HG03060 (cell line): ENCODE results near the gene RBSN.

Experiments
- ATAC-seq: cut with Tn5 transposase; IDR thresholded peaks from one replicate; pipeline ENCODE4 v1.9.1; 2021; ENCODE audit warnings: low read depth, moderate number of reproducible peaks; ENCODE audit not compliant: unreplicated experiment

RBSN gene

DNA sequence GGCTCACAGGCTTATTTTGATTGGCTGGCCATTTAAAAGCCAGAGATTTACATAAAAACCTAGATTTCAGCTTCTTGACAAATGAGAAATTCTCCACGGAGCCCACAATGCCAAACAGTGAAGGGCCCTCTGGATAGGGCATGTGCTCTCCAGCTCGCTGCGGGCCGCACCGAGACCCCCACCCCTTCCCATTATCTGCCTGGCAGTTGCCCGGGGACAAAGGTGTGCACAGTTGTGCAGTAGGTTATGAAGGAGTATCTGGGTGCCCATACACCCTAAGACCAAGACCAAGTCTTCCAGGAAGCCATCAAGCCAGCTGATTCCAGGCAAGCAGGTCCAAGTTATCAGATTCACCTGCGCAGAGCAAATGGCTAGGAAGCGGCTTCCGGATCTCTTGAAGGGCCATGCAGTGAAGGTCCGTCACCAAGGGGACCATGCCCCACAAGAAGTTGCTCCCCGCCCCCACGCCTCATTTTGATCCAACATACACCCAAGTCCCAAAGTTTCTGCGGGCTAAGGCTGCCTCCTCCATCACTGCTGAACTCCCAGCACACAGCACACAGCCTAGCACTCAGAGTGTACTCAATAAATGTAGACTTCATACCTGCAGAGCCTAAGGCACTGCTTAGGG lies 35.2 kb downstream of the RBSN start:
- no peak for ATAC-seq

DNA sequence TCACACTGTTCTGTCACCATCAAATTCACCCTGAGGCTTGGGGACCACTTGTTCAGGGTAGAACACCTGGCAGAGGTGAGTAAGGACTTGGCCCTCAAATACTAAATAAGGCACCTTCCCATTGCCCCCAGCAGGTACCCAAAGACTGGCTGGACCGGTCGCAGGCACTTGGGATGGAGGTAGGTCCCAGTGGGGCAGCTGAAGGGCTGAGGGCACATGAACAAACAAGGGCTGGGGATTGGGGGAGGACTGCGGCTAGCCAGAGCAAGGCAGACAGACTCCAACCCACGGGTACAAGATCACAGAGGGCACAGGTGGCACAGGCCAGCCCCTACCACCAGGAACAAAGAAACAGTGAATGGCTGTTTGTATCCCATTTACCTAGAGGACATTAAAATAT lies 35.7 kb downstream of the RBSN start:
- no peak for ATAC-seq

- no peak for ATAC-seq
Measured at GRCh38 chr3:15060029-15060428, 38.9 kb downstream of the RBSN start.

DNA sequence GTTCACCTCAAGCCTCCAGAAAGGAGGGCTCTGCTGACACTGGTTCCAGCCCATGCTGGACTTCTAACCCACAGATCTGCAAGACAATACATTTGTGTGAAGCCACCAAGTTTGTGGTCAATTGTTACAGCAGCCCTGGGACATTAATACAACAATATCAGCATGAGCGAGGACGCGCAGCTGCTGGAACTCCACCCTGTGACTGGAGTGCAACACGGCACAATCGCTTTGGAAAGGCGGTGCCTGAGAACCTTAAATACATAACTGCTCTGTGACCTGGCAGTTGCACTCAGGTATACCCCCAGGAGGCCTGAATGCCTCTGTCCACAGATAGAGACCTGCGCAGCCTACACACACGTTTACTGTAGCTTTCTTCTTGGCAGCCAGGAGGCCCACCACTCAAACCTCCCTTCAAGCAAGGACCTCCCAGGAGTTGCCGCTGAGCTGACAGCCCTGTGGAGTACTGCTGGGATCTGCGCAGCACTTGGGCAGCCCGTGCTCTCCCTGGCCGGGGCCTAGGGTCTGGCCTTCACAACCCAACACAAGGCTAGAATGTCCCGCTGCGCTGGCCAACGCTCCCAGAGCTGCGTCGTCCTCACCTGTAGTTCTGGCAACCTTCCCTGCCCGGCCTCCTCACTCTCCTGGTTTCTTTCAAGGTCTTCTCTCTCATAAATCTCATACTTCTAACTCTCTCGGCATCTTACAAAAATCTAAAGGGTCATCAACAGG lies 42.1 kb downstream of the RBSN start:
- ATAC-seq = no peak

DNA sequence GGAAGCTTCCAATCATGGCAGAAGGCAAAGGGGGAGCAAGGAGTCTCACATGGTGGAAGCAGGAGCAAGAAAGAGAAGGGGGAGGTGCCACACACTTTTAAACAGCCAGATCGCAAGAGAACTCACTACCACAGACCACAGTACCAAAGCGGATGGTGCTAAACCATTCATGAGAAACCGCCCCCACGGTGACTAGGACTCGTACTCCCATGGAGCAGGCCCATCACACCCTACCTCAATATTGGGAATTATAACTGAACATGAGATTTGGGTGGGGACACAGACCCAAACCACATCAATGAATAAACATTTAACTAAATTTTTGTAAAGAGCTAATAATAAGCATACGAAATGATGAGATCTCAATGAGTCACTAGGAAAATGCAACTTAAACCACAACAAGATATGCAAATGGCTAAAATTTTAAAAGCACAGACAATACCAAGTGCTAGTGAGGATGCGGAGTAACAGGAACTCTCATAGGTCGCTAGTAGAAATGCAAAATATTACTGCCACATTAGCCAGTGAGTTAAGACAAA lies 43.9 kb downstream of the RBSN start:
- ATAC-seq = peak; percentile 45

DNA sequence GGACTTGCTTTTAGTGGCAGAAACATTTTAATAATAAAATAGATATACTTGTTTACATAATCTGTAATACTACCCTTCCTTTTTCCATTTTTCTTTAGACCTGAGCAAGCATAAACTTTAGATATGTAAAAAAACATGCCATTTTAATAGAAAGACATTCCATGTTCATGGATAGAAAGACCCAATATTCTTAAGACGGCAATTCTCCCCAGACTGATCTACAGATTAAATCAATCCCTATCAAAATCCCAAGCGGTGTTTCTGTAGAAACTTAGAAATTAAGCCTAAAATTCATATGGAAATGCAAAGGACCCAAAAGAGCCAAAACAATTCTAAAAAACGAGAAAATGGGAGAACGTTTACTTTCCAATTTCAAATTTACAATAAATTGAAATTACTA lies 45.4 kb downstream of the RBSN start:
- no peak for ATAC-seq

DNA sequence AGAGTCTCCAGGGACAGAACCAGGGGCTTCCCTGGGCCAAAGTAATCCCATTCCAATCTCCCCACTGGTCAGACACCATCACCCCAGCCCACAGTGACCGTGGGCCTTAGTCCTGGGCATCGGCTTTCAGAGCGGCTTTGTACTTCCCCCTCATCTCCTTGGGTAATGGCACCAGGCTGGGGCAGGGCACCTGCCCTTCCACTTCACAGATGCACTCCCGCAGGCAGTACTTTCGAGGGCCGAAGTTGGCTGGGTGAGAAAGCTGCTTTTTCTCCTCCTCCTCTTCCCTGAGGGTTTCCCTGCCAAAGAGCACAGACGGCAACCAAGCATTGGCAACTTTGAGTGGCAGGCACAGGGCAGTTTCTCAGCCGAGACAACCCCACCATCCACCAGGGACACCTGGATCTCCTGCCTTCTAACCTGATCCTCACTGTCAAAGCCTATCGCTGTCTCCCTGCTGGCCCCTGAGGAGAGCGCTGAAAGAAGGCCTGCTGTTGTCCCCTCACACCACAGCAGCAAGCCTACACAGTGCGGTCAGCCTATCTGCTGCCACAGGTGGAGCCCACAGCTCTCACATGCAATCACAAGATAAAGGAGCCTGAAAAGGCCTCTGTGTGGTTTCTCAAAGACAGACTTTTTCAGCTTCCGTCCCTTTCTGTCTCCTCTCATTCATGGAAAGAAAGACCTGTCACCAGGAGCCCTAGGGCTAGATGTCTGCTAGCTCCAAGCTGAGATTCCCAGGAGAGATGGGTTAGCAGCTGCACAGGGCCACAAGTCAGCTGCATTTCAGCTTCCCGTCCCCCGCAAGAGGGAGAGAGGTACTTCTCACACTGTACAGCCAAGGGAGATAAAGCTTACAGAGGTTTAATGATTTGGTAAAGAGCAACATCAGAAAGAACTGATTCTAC lies 46.4 kb downstream of the RBSN start:
- ATAC-seq = no peak

DNA sequence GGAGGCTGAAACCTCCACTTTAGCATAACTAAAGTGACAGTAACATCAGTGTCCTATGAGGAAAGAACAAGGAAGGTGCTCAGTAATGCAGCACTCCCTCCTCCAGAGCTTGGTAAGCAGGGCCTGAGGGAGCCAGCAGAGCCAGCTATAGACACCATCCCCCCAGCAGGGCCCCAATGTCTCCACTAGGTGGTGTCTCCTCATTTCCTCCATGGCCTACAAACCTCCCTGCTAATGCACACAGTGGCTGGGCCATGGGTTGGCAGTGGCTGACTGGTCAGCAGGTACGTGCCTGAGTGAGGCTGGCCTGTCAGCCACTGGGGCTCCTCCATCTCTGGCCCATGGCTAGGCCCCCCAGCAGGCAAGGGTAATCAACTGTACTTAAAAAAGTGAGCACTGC lies 47.4 kb downstream of the RBSN start:
- ATAC-seq = no peak

GRCh38 chr3:15050405-15051092 lies 48.4 kb downstream of the RBSN start:
- peak; percentile 58 for ATAC-seq

DNA sequence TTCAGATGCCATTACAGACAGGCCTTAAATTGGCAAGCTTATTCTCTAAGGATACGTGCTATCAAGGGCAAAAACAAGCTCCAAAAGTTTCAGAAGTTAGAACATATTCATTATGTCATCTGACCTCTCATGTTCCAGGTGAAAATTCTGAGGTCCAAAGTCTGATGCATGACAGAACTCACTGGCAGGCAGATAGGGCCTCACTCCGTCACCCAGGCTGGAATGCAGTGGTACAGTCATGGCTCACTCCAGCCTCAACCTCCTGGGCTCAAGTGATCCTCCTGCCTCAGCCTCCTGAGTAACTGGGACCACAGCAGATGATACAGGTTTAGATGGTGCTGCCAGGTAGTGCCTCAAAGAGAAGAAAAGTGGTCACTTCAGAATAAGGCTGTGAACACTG lies 49.4 kb downstream of the RBSN start:
- no peak for ATAC-seq

DNA sequence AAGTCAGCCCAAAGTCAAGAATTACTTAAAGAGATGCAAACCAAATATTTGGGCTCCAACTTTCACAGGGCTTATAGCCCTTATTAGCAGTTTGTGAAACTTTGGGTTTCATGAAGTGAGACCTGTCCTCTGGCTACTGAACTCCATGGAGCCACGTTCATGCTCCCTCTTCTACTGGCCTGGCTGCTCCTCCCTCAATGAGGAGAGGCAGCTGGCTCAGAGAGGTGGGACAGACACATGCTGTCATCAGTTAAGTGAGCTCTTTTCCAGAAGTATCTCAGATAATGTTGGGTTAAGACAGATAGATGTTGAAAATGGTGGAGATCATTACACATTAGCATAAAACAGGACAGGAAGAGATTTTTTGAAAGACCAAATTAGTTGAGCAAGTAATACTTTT lies 53.3 kb downstream of the RBSN start:
- no peak for ATAC-seq

GRCh38 chr3:15044326-15044725 lies 54.6 kb downstream of the RBSN start:
- no peak for ATAC-seq

DNA sequence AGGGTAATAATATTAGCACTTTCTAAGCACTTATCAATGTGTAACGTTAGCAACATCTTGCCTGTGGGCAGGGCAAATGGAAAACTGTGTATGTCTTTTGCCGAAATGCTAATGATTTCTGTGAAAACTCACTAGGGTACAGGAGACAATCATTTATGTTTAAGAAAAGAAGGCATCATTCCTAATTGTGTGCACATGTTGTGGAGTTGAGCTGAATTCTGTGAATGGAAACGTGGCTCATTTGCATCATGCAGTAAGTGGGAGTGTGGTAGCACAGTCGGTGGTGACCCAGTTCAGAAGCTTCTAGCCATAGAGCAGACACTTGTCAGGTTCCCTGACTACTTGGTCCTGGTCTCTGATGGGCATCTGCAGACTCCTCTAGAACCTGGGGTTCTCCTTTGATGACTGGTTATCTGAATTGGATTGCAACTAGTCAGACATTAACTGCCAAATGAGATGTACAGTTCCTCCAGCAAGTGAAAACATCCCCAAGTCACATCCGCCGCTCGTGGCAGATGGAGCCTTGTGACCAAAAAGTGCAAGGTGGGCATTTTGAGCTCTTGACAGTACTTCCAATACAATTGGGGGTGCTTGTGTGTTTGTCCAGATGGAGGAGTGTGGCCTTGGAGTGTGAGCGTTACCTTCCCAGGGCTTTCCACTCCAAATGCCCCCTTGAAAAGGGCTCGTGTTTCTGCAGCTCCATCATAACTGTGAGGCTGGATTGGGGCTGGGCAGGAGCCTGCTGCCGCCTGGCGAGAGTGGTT lies 55.4 kb downstream of the RBSN start:
- ATAC-seq = no peak

GRCh38 chr3:15042936-15043335 lies 56.0 kb downstream of the RBSN start:
- no peak for ATAC-seq

- no peak for ATAC-seq
Measured at GRCh38 chr3:15041950-15042349, 57.0 kb downstream of the RBSN start.

DNA sequence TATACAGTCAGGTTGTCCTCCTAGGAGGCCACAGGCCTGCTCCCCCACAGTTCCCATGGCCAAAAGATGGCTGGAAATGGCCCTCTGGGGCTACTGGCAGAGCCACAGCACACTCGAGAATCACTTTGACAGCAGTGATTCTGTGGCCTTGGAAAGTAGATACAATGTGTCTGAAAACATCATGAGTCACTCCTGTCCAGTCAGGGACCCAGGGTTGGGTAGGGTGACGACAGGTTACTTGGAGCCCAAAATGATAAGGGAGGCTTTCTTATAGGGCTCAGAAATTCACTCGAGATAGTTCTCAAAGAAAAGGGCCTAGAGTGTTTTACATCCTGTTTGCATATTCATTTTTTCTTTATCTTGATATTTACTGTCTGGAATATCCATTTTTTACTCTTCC lies 58.1 kb downstream of the RBSN start:
- no peak for ATAC-seq

DNA sequence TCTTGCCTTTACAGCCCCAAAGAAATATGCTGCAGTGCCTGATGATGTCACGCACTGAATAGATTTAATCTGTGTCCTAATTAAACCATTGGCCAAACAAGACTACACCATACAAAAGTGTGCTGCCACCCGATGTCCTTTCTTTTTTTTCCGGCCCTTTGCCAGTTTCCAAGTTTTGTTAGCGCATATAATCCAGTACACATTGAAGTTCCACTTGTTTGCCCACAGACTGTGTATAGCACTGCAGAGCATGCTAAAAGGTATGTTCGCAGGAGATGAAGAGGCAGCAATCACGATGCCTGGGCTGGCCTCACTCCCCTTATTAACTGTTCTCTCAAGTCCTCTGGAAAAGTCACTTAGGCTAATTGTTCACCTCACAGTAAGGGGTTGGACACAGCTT lies 60.6 kb downstream of the RBSN start:
- no peak for ATAC-seq

GRCh38 chr3:15033103-15033502 lies 65.8 kb downstream of the RBSN start:
- ATAC-seq = no peak

DNA sequence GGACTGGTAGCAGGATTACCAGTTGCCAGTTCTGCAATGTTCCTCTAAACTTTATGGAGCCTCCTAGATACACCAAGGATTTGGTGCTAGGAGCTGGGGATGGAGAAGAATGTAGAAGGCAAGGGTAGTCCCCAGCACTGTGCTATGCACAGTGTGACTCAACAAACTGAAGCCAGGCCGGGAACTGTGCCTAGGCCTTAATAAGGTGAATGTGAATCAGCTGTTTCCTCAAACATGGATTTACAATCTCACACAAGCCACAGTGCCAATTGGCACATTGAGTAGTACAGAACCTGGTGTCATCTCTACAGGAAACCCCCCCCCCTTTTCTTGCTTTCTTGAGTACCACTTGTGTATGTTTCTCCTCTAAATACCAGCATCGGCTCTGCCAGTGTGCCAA lies 66.3 kb downstream of the RBSN start:
- no peak for ATAC-seq

GRCh38 chr3:15029625-15030024 lies 69.3 kb downstream of the RBSN start:
- ATAC-seq = no peak
